Memory B cell (primary cell): ENCODE measurements around the gene FBXO48.
"Not testable (repeated sequence)": the region's sequence is repeated elsewhere in the genome, so short reads cannot be mapped to it uniquely, and the experiment has no call there.

Experiments
- ATAC-seq: fragments of 150-1000 bp; cut with Tn5 transposase; 2 replicates; pipeline ENCODE4 v1.10.0; 2021; ENCODE audit warnings: low read depth, mild to moderate bottlenecking, moderate library complexity
- DNase-seq, 2 donors: peaks; one replicate each; pipeline ENCODE4 v3.0.0; 2022; ENCODE audit warnings: low spot score in 2 of 2
- H3K27ac Mint-ChIP-seq: one replicate; pipeline ENCODE4 v1.8.0; 2022; ENCODE audit warnings: mild to moderate bottlenecking, moderate library complexity, mixed read lengths
- H3K27me3 Mint-ChIP-seq: one replicate; pipeline ENCODE4 v1.8.0; 2022; ENCODE audit warnings: mixed read lengths
- H3K36me3 Mint-ChIP-seq: one replicate; pipeline ENCODE4 v1.8.0; 2022; ENCODE audit warnings: mild to moderate bottlenecking, mixed read lengths
- H3K4me1 Mint-ChIP-seq: one replicate; pipeline ENCODE4 v1.8.0; 2022; ENCODE audit warnings: mixed read lengths
- H3K4me3 Mint-ChIP-seq: one replicate; pipeline ENCODE4 v1.8.0; 2022; ENCODE audit warnings: mild to moderate bottlenecking, moderate library complexity, mixed read lengths
- H3K9me3 Mint-ChIP-seq: one replicate; pipeline ENCODE4 v1.8.0; 2022; ENCODE audit warnings: mixed read lengths

FBXO48 gene

DNA sequence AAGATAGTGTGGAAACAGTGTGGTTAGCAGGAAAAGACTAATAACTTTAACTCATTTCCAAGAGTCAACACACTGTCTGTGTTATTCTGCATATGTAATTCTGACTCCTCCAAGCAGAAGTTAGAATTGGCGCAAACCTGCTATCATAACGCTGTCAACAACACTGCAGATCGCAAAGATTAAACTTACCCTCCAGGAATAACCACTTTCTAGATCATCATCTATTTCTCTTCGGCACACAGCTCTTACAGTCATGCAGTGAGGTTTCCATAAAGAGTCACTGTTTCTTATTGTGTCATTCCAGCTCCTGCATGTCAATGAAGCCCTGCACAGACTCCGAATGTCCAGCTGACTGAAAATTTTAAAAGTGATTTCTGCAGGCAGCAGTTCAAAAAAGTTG, 2.4 kb downstream of the FBXO48 start:
- H3K4me3 Mint-ChIP-seq = no peak overlapping the region
- H3K27me3 Mint-ChIP-seq = no peaks in the 10 kb centered on the region
- ATAC-seq (no peak), DNase-seq (no peak)
- no peaks in the 10 kb centered on the region for H3K9me3 Mint-ChIP-seq
- peaks cover 2% of the 10 kb centered on the region for H3K36me3 Mint-ChIP-seq
- H3K4me1 Mint-ChIP-seq = peaks cover 19% of the 10 kb centered on the region
- H3K27ac Mint-ChIP-seq = peak overlapping the region; percentile 33

- H3K27me3 Mint-ChIP-seq = no peaks in the 10 kb centered on the region
- peaks cover 2% of the 10 kb centered on the region for H3K36me3 Mint-ChIP-seq
- H3K4me3 Mint-ChIP-seq = no peak overlapping the region
- H3K27ac Mint-ChIP-seq = no peak overlapping the region
- ATAC-seq (no peak), DNase-seq (peak in 1 of 2 donors; percentile 46)
- no peaks in the 10 kb centered on the region for H3K9me3 Mint-ChIP-seq
- peaks cover 15% of the 10 kb centered on the region for H3K4me1 Mint-ChIP-seq
Measured at GRCh38 chr2:68463287-68463877, 3.7 kb downstream of the FBXO48 start.

DNA sequence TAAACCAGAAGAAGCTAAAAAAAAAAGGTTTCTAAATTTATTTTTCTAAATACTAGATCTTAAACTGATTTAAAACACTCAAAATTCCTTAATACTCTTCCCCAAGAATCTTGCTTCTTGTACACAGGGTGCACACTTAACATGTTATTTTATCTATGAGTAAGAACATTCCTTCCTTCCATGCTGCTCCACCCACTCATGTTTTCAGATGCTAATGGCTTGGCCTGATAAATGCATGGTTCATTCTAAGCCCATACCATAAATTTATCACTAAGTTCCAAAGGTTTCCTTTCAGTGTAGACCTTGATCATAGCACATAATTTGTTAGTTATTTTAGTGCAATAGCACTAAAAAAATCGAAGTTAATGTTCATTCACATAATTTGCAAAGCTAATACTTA, 8.1 kb downstream of the FBXO48 start:
- no peaks in the 10 kb centered on the region for H3K9me3 Mint-ChIP-seq

DNA sequence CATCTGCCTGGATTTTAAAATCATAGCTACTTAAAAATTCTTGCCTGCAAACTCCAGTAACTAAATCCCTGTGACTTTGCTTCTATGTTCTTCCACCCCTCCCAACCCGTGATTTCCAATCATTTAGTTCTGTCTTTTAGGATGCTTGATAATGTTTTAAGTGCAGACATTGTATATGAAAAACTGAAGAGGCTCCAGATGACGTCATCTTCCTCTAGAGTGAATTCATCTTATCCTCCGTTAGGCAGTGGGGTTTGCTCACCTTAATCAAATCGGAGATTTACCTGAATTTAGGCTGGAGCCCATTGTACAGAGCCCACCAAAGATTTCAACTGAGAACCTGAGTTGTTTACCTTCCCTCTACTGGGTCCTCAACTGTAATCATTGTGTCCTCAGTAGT, 10.9 kb downstream of the FBXO48 start:
- DNase-seq = no peak

More for the DNA sequence above, 8.1 kb downstream of the FBXO48 start:
- Mint-ChIP-seq H3K27ac (no peak overlapping the region), H3K4me1 (no peaks in the 10 kb centered on the region), H3K4me3 (no peak overlapping the region), H3K36me3 (peaks cover 2% of the 10 kb centered on the region), H3K27me3 (no peaks in the 10 kb centered on the region)
- DNase-seq (no peak), ATAC-seq (no peak)

DNA sequence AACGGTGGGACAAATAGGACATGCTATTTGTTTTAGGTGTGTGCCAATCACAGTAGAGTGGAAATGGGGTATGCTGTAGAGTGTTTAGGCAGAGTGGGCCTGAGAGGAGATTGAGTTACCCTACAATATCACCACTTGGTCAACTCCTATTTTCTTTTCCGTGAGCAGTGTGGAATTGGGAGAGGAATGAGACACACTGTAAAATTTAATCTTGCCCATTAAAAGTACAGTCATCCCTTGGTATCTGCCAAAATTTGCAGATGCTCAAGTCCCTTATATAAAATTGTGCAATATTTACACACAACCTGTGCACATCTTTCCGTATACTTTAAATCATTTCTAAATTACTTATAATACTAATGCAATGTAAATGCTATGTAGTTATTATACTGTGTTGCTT, 12.4 kb downstream of the FBXO48 start:
- ATAC-seq = no peak
- Mint-ChIP-seq H3K36me3 (no peaks in the 10 kb centered on the region), H3K4me3 (no peak overlapping the region), H3K27ac (no peak overlapping the region), H3K4me1 (peaks cover 3% of the 10 kb centered on the region), H3K9me3 (no peaks in the 10 kb centered on the region), H3K27me3 (no peaks in the 10 kb centered on the region)
- no peak for DNase-seq

More for the DNA sequence above, 10.9 kb downstream of the FBXO48 start:
- H3K9me3 Mint-ChIP-seq = no peaks in the 10 kb centered on the region
- peaks cover 3% of the 10 kb centered on the region for H3K4me1 Mint-ChIP-seq
- no peak for ATAC-seq
- H3K4me3 Mint-ChIP-seq = no peak overlapping the region
- H3K27ac Mint-ChIP-seq = no peak overlapping the region
- peaks cover 2% of the 10 kb centered on the region for H3K36me3 Mint-ChIP-seq
- no peaks in the 10 kb centered on the region for H3K27me3 Mint-ChIP-seq

DNA sequence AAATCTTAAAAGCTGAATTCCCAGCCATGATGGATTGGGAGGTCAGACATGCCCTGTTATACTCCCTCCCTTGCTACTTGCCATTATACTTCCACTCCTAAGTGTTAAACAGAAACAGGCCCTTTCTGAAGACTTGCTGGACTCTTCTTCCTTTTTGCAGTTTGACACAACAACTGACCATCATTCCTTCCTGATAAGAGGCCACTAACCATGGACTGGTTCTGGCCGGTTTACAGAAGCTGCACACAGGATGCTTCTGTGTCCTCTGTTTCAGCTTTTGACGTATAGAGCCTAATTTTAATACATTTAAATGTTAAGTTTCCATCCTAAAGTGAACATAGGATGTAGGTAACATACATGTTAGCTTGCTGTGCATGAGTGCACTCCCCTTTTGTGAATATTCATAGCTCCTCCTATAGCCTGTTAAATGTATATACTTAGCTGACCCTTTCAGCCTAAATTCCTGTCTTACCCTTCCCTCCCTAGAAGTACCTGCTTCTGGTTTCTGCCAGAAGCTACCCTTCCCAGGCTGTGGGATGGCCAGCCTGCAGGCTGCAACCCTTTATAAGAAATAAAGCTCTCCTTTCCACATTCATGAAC, 13.2 kb downstream of the FBXO48 start:
- H3K27me3 Mint-ChIP-seq = no peaks in the 10 kb centered on the region
- H3K9me3 Mint-ChIP-seq = no peaks in the 10 kb centered on the region
- no peak overlapping the region for H3K4me3 Mint-ChIP-seq
- DNase-seq (no peak), ATAC-seq (no peak)
- no peaks in the 10 kb centered on the region for H3K36me3 Mint-ChIP-seq
- H3K4me1 Mint-ChIP-seq = peaks cover 3% of the 10 kb centered on the region
- no peak overlapping the region for H3K27ac Mint-ChIP-seq

DNA sequence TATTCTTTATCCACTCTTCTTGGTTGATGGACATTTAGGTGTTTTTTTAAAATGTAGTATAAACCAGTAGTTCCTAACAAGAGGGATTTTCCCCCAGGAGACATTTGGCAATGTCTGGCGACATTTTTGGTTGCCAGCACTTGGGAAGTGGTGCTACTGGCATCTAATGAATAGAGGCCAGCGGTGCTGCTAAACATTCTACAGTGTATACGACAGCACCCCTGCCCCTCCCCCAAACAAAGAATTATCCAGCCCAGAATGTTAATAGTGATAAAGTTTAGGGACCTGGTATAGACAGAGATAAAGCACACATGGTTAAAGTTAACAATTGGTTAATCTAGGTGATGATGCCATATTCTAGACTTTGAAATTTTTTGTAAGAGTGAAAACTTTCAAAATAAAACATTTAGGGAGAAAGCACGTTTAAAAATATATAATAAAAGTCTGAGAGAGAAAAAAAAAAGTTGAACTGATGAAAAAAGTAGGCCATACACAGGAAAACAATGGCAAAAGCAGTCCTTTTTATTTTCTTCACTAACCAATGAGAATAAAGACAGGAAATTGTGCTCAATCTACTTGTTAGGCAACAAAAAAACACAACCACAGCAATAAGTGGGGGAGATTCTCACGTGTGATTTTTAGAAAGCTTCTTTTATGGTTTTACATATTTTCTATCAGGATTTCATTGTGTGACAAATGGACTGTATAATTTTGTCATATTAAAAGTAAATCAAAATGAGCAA, 14.8 kb downstream of the FBXO48 start:
- DNase-seq = no peak
- Mint-ChIP-seq H3K36me3 (no peaks in the 10 kb centered on the region), H3K4me3 (no peak overlapping the region), H3K27me3 (no peaks in the 10 kb centered on the region), H3K9me3 (no peaks in the 10 kb centered on the region), H3K4me1 (peaks cover 3% of the 10 kb centered on the region), H3K27ac (no peak overlapping the region)
- ATAC-seq = peak; percentile 17

- H3K27me3 Mint-ChIP-seq = no peaks in the 10 kb centered on the region
- DNase-seq (no peak), ATAC-seq (peak; percentile 30)
- H3K27ac Mint-ChIP-seq = no peak overlapping the region
- H3K36me3 Mint-ChIP-seq = no peaks in the 10 kb centered on the region
- no peak overlapping the region for H3K4me3 Mint-ChIP-seq
- H3K4me1 Mint-ChIP-seq = peaks cover 3% of the 10 kb centered on the region
- no peaks in the 10 kb centered on the region for H3K9me3 Mint-ChIP-seq
Measured at GRCh38 chr2:68448671-68449653, 18.1 kb downstream of the FBXO48 start.

- H3K27ac Mint-ChIP-seq = no peak overlapping the region
- DNase-seq = no peak
- H3K27me3 Mint-ChIP-seq = no peaks in the 10 kb centered on the region
- H3K36me3 Mint-ChIP-seq = no peaks in the 10 kb centered on the region
- no peaks in the 10 kb centered on the region for H3K9me3 Mint-ChIP-seq
- ATAC-seq = no peak
- no peak overlapping the region for H3K4me3 Mint-ChIP-seq
- no peaks in the 10 kb centered on the region for H3K4me1 Mint-ChIP-seq
Measured at GRCh38 chr2:68447118-68447517, 20.0 kb downstream of the FBXO48 start.

- H3K27me3 Mint-ChIP-seq, H3K36me3 Mint-ChIP-seq, H3K27ac Mint-ChIP-seq, ATAC-seq, DNase-seq, H3K4me1 Mint-ChIP-seq, H3K9me3 Mint-ChIP-seq, H3K4me3 Mint-ChIP-seq: not testable (repeated sequence)
Measured at GRCh38 chr2:68446425-68446824, 20.7 kb downstream of the FBXO48 start.

- Mint-ChIP-seq H3K27ac (peak overlapping the region; percentile 98), H3K27me3 (no peaks in the 10 kb centered on the region), H3K4me1 (peaks cover 22% of the 10 kb centered on the region), H3K4me3 (no peak overlapping the region), H3K9me3 (peaks cover 1% of the 10 kb centered on the region), H3K36me3 (peaks cover 2% of the 10 kb centered on the region)
- no peak for DNase-seq
- ATAC-seq = no peak
Measured at GRCh38 chr2:68441994-68442322, 25.1 kb downstream of the FBXO48 start.

DNA sequence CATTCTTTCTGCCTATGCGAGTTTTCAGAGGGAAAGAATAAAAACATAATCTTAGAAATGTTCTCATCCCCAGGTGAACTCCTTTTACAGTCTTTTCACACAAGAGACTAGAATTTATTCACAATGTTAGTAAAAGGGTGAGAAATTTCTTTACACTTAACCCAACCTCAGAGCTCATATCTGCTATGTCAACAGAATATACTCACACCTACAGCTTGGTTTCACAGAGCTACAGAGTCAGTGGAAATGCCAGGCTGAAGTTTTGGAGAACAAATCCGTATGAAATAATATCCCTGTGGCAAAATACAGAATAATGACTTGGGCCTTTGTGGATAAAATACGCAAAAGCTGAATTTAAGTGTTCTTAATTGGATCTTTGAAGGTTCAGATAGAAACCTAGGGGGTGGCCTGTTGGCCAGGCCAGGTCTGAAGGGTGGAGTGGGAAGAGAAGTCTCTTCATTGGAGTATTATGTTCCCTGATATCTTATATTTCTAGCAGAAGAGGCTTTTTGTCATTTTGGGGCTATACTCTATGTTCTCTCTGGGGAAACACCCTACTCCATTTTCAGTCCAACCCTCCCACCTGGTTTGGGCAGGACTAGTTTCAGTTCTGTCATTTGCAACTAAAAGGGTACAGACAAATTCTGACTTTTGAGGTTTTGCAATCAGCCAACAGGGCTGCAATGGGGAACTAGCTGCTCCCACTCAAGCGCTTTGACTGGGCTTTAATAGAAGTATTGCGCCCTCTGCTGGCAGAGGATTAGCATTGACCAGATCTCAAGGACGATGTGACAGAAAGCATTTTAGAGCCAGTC, 25.7 kb downstream of the FBXO48 start:
- Mint-ChIP-seq H3K9me3 (peaks cover 1% of the 10 kb centered on the region), H3K4me1 (peaks cover 27% of the 10 kb centered on the region), H3K36me3 (peaks cover 2% of the 10 kb centered on the region), H3K27ac (peak overlapping the region; percentile 98), H3K27me3 (no peaks in the 10 kb centered on the region), H3K4me3 (peak overlapping the region; percentile 63)
- ATAC-seq = peak; percentile 99
- DNase-seq = peak; percentile 84 to 91
